GM12873 (cell line): ENCODE results near the gene CCDC88C.

Experiments
- TF ChIP-seq, protein P1 (sequence below): IDR thresholded peaks from 2 replicates; pipeline ENCODE4 v1.5.1; 2012; ENCODE audit warnings: low read depth, mild to moderate bottlenecking, moderate library complexity, low read length, control low read depth; ENCODE audit not compliant: insufficient read depth; ENCODE audit errors: missing control alignments

CCDC88C gene

DNA sequence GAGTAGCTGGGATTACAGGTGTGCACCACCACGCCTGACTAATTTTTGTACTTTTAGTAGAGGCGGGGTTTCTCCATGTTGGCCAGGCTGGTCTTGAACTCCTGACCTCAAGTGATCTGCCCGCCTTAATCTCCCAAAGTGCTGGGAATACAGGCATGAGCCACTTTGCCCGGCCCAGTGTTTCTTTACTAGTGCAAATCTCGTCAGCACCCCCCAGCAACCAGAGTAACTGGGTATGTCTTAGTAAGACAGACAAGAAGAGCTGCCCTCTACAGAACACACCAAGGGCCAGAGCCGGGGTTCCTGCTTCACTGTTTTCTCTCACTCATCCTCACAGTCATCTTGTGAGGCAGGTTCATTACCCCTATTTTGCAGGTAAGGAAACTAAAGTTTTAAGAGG lies 94.6 kb downstream of the CCDC88C start:
- TF ChIP-seq, protein P1, sequence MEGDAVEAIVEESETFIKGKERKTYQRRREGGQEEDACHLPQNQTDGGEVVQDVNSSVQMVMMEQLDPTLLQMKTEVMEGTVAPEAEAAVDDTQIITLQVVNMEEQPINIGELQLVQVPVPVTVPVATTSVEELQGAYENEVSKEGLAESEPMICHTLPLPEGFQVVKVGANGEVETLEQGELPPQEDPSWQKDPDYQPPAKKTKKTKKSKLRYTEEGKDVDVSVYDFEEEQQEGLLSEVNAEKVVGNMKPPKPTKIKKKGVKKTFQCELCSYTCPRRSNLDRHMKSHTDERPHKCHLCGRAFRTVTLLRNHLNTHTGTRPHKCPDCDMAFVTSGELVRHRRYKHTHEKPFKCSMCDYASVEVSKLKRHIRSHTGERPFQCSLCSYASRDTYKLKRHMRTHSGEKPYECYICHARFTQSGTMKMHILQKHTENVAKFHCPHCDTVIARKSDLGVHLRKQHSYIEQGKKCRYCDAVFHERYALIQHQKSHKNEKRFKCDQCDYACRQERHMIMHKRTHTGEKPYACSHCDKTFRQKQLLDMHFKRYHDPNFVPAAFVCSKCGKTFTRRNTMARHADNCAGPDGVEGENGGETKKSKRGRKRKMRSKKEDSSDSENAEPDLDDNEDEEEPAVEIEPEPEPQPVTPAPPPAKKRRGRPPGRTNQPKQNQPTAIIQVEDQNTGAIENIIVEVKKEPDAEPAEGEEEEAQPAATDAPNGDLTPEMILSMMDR, result no peak

DNA sequence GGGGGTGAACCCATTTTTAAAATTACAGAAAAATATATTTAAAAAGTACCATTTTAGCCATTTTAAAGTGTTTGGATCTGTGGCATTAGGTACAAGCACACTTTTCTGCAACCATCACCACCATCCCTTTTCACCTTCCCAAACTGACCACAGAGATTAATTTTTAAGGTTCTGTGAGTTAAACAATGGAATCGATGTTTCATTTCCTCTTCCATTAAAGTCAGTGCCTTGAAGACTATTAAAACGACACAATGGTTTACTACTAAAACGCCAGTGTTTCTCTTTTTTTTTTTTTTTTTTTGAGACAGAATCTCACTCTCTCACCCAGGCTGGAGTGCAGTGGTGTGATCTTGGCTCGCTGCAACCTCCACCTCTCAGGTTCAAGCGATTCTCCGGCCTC lies 95.0 kb downstream of the CCDC88C start:
- TF ChIP-seq, protein P1, result no peak

DNA sequence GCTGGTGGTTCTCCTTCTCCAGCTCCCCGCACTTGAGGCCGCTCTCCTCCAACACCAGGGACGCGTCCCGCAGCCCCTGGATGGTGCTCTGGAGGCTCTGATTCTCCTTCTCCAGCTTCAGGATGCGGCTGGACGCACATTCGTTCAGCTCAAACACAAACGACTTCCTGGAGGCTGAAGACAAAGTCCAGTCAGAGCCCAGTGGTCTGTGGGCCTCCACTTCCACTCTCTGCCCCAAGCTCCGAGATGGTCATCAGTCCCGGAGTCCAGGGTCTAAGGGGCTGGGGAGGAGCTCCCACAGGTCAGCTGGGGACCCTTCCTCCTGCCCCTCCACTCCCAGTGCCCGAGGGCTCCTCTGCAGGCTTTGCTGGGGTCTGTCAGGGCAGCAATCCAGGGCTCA lies 96.5 kb downstream of the CCDC88C start:
- TF ChIP-seq, protein P1, result no peak

DNA sequence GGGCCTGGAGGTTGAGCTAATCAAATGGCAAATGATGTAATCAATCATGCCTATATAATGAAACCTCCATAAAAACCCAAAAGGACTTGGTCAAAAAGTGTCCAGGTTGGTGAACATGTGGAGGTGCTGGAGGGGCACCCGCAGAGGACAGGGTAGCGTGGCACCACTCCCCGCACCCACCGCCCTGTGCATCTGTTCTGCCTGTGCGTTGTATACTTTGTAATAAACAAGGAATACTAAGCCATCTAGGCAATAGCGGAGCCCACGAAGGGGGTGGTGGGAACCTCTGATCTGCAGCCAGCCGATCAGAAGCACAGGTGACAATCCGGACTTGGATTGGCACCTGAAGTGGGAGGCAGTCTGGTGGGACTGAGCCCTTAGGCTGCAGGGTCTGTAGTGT lies 97.4 kb downstream of the CCDC88C start:
- TF ChIP-seq, protein P1, result no peak

DNA sequence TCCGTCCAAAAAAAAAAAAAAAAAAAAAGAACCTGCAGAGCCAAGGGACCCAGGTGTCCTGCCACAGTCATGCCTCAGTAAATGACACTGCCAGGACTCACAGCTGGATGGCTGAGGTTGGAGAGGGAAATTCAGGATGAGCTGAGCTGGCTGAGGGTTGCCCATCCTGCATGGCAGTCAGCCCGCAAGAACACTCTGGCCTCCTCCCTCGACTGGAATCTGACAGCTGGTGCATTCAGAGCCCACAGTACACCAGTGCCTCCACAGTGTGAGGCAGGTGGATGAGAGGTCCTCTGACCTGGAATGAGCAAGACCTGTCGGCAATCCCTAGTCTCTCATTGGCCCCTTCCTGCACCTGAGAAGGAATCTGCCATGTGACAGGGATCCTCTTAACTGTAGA lies 98.7 kb downstream of the CCDC88C start:
- TF ChIP-seq, protein P1, result no peak

DNA sequence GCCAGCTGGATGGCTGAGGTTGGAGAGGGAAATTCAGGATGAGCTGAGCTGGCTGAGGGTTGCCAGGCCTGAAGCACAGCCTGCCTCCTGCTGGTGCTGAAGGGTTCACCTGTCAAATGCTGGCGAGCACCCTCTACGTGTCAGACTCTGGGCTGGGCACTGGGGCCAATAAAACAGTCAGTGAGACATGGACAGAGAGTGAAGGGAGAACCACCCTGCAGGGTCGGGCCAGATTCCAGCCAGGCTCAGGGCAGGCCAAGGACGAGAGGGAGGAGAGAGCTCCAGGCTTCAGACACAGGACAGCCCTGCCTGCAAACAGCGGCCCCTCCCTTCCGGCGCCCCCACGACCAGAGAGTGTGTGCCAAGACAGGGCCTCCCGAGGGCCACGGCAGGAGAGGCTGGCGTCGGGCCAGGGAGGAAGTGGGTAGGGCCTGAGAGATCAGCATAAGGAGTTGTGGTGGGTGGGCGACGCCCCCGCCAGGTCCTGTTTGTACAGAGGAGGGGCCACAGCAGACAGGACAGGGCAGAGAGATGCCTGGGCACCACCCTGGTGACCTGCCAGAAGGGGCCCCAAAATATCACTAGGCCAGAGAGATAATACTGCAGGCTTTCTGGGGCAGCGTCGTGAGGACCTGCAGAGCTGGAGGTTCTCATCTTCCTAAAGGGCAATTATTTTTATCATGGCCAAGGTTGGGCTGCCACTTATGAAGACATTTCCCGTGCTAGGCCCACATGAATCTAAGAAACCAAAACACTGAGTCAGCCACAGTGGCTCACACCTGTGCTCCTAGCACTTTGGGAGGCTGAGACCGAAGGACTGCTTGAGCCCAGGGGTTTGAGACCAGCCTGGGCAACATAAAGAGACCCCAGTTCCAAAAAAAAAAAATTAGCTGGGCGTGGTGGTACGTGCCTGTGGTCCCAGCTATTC lies 100.0 kb downstream of the CCDC88C start:
- TF ChIP-seq, protein P1, result peak; percentile 23

DNA sequence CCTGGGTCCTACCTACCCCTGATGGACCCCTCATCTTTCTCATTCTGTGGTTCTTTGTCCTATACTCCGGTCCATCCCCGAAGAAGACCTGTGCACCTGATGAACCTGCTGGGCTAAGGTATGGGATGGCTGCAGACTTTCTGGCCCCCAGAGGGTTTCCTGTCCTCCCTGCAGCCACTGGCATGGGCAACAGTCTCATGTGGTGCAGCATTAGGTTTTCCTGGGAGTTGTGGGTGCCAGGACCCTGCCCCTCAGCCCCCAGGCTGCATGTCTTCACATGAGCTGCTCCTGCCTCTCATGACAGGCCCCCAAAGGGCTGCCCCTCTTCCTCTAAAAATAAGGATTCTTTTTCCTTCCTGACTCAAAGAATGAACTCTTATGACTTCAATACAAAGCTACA lies 100.9 kb downstream of the CCDC88C start:
- TF ChIP-seq, protein P1, result no peak
